GM21576 (cell line): ENCODE measurements around the gene PTPN3.
"Not testable (repeated sequence)": the region's sequence is repeated elsewhere in the genome, so short reads cannot be mapped to it uniquely, and the experiment has no call there.

ENCODE experiments used
- ATAC-seq: cut with Tn5 transposase; IDR thresholded peaks from one replicate; pipeline ENCODE4 v1.9.1; 2021; ENCODE audit warnings: mild to moderate bottlenecking, moderate library complexity; ENCODE audit not compliant: unreplicated experiment

The PTPN3 gene

GRCh38 chr9:109498195-109499092 is at the start of gene PTPN3:
Gene PTPN3, minus strand, starts transcription at chr9:109498307. Its CDS starts 34,873 bp downstream, at chr9:109463434.
- no peak for ATAC-seq

- ATAC-seq: not testable (repeated sequence)
Observed at GRCh38 chr9:109544954-109545353, 46.8 kb upstream of the PTPN3 start.

GRCh38 chr9:109542922-109543321 is 44.8 kb upstream of the PTPN3 start:
- no peak for ATAC-seq

- ATAC-seq: no peak
Observed at GRCh38 chr9:109538346-109538745, 40.2 kb upstream of the PTPN3 start.

GRCh38 chr9:109537288-109537687 is 39.2 kb upstream of the PTPN3 start:
- ATAC-seq: no peak

GRCh38 chr9:109536859-109537258 is 38.8 kb upstream of the PTPN3 start:
- no peak for ATAC-seq

GRCh38 chr9:109535365-109535764 is 37.3 kb upstream of the PTPN3 start:
- no peak for ATAC-seq

- no peak for ATAC-seq
Observed at GRCh38 chr9:109534151-109534550, 36.0 kb upstream of the PTPN3 start.

GRCh38 chr9:109532652-109533051 is 34.5 kb upstream of the PTPN3 start:
- ATAC-seq: not testable (repeated sequence)

- no peak for ATAC-seq
Observed at GRCh38 chr9:109522106-109522505, 24.0 kb upstream of the PTPN3 start.

GRCh38 chr9:109520475-109521132 is 22.5 kb upstream of the PTPN3 start:
- ATAC-seq: peak; percentile 86

- no peak for ATAC-seq
Observed at GRCh38 chr9:109519366-109519765, 21.3 kb upstream of the PTPN3 start.

- no peak for ATAC-seq
Observed at GRCh38 chr9:109518621-109519335, 20.7 kb upstream of the PTPN3 start.

- ATAC-seq: no peak
Observed at GRCh38 chr9:109517901-109518377, 19.8 kb upstream of the PTPN3 start.

- ATAC-seq: no peak
Observed at GRCh38 chr9:109513871-109514270, 15.8 kb upstream of the PTPN3 start.

GRCh38 chr9:109512170-109512756 is 14.2 kb upstream of the PTPN3 start:
- no peak for ATAC-seq

- ATAC-seq: no peak
Observed at GRCh38 chr9:109510506-109510905, 12.4 kb upstream of the PTPN3 start.

GRCh38 chr9:109510042-109510441 is 11.9 kb upstream of the PTPN3 start:
- not testable (repeated sequence) for ATAC-seq

GRCh38 chr9:109509611-109510010 is 11.5 kb upstream of the PTPN3 start:
- ATAC-seq: no peak

GRCh38 chr9:109507421-109507838 is 9.3 kb upstream of the PTPN3 start:
- no peak for ATAC-seq
